Measurements from ENCODE around the gene CASZ1. TPM values are rescaled to one million over a fixed set of nuclear protein-coding genes. Genes with fewer than 3 reads are reported as not detected.
A peak's percentile ranks its signal among the peaks of the same experiment; 100 is the strongest.

The CASZ1 gene
- polyA plus RNA-seq, 3 donors: 0.30 to 3.7 (median 0.50) TPM

- no peak overlapping the region for H3K4me2 ChIP-seq (replicated peaks; ENCODE audit: extremely low read depth, low read length, poor library complexity, severe bottlenecking)
- Mint-ChIP-seq H3K36me3 (peaks cover 30 to 33% of the 10 kb centered on the region in 2 donors), H3K4me3 (no peak overlapping the region), H3K27ac (peak overlapping the region in 3 of 7 donors; percentile 1 to 85 (median 9)), H3K27me3 (ENCODE audit: low read depth in 3 of 3) (no peaks in the 10 kb centered on the region), H3K4me1 (no peaks in the 10 kb centered on the region), H3K9me3 (no peaks in the 10 kb centered on the region)
- H3K27ac ChIP-seq (ENCODE audit: low read depth in 1 of 2, low read length in 2 of 2): no peak overlapping the region
- no peaks in the 10 kb centered on the region for H3K9me3 ChIP-seq (replicated peaks in 1 of 2; ENCODE audit: control insufficient read depth in 1 of 2, insufficient read depth in 1 of 2, low read length in 2 of 2)
- H3K36me3 ChIP-seq (replicated peaks in 1 of 2; ENCODE audit: control insufficient read depth in 1 of 2, insufficient read depth in 2 of 2, low read length in 2 of 2): peaks cover 2 to 41% of the 10 kb centered on the region in 2 donors
- no peaks in the 10 kb centered on the region for H4K20me1 ChIP-seq (ENCODE audit: insufficient read depth, low read length)
- no peaks in the 10 kb centered on the region for H3K4me1 ChIP-seq (ENCODE audit: control insufficient read depth in 1 of 2, insufficient read depth in 2 of 2, low read length in 2 of 2)
- WGBS (ENCODE audit: insufficient coverage): 94% methylated on average over 6 of the region's 7 CpGs
- TF ChIP-seq, protein P1, sequence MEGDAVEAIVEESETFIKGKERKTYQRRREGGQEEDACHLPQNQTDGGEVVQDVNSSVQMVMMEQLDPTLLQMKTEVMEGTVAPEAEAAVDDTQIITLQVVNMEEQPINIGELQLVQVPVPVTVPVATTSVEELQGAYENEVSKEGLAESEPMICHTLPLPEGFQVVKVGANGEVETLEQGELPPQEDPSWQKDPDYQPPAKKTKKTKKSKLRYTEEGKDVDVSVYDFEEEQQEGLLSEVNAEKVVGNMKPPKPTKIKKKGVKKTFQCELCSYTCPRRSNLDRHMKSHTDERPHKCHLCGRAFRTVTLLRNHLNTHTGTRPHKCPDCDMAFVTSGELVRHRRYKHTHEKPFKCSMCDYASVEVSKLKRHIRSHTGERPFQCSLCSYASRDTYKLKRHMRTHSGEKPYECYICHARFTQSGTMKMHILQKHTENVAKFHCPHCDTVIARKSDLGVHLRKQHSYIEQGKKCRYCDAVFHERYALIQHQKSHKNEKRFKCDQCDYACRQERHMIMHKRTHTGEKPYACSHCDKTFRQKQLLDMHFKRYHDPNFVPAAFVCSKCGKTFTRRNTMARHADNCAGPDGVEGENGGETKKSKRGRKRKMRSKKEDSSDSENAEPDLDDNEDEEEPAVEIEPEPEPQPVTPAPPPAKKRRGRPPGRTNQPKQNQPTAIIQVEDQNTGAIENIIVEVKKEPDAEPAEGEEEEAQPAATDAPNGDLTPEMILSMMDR (IDR thresholded peaks at IDR 0.05): no peak
- intact Hi-C loops (cut with micrococcal nuclease): no loop called here
- no peaks in the 10 kb centered on the region for H3K79me2 ChIP-seq (ENCODE audit: insufficient read depth, low read length)
- no peak overlapping the region for H3K9ac ChIP-seq (ENCODE audit: insufficient read depth, low read length, poor library complexity, severe bottlenecking)
- no peaks in the 10 kb centered on the region for H3K27me3 ChIP-seq (ENCODE audit: control insufficient read depth in 2 of 2, insufficient read depth in 2 of 2, low read length in 2 of 2)
- H2AFZ ChIP-seq (ENCODE audit: insufficient read depth, low read depth, low read length, poor library complexity, severe bottlenecking): no peak overlapping the region
- H3K4me3 ChIP-seq (replicated peaks in 1 of 3; ENCODE audit: low read depth in 2 of 3, low read length in 3 of 3): no peak overlapping the region
- no peak for DNase-seq
Observed at GRCh38 chr1:10604966-10605365, 191.5 kb downstream of the CASZ1 start.

GRCh38 chr1:10602936-10603335 lies 193.5 kb downstream of the CASZ1 start:
- intact Hi-C loops (cut with micrococcal nuclease): no loop called here
- H3K4me1 Mint-ChIP-seq: no peaks in the 10 kb centered on the region

More at GRCh38 chr1:10602936-10603335, 193.5 kb downstream of the CASZ1 start:
- H3K4me3 Mint-ChIP-seq: no peak overlapping the region
- H3K27me3 Mint-ChIP-seq (ENCODE audit: low read depth in 3 of 3): no peaks in the 10 kb centered on the region
- H3K9me3 Mint-ChIP-seq: no peaks in the 10 kb centered on the region
- Histone ChIP-seq H3K27ac (ENCODE audit: low read depth in 1 of 2, low read length in 2 of 2) (no peak overlapping the region), H4K20me1 (ENCODE audit: insufficient read depth, low read length) (no peaks in the 10 kb centered on the region), H3K4me3 (replicated peaks in 1 of 3; ENCODE audit: low read depth in 2 of 3, low read length in 3 of 3) (no peak overlapping the region), H3K4me2 (replicated peaks; ENCODE audit: extremely low read depth, low read length, poor library complexity, severe bottlenecking) (no peak overlapping the region), H3K79me2 (ENCODE audit: insufficient read depth, low read length) (no peaks in the 10 kb centered on the region), H2AFZ (ENCODE audit: insufficient read depth, low read depth, low read length, poor library complexity, severe bottlenecking) (no peak overlapping the region), H3K9ac (ENCODE audit: insufficient read depth, low read length, poor library complexity, severe bottlenecking) (no peak overlapping the region), H3K27me3 (ENCODE audit: control insufficient read depth in 2 of 2, insufficient read depth in 2 of 2, low read length in 2 of 2) (no peaks in the 10 kb centered on the region), H3K9me3 (replicated peaks in 1 of 2; ENCODE audit: control insufficient read depth in 1 of 2, insufficient read depth in 1 of 2, low read length in 2 of 2) (no peaks in the 10 kb centered on the region), H3K4me1 (ENCODE audit: control insufficient read depth in 1 of 2, insufficient read depth in 2 of 2, low read length in 2 of 2) (no peaks in the 10 kb centered on the region), H3K36me3 (replicated peaks in 1 of 2; ENCODE audit: control insufficient read depth in 1 of 2, insufficient read depth in 2 of 2, low read length in 2 of 2) (peaks cover 2 to 55% of the 10 kb centered on the region in 2 donors)
- DNase-seq: no peak
- H3K36me3 Mint-ChIP-seq: peaks cover 42% of the 10 kb centered on the region in 2 donors
- TF ChIP-seq, protein P1 (IDR thresholded peaks at IDR 0.05): no peak
- H3K27ac Mint-ChIP-seq: no peak overlapping the region
- no CpG with 5 or more reads among the region's 3 CpGs for WGBS (ENCODE audit: insufficient coverage)

All from CD14-positive monocyte (primary cell).